Lower leg skin (tissue), 4 donors: ENCODE data around the gene ZIC5. TPM values are rescaled to one million over a fixed set of nuclear protein-coding genes. Genes with fewer than 3 reads are reported as not detected.

ENCODE experiments used
- DNase-seq, 2 donors: peaks; one replicate each; pipeline ENCODE4 v3.0.0-alpha.2; 2019; ENCODE audit warnings: low spot score in 2 of 2
- H3K4me3 ChIP-seq: fragments of 200-600 bp; sonication (generic); 2 replicates; pipeline ENCODE4 v1.5.1; 2017; ENCODE audit warnings: mild to moderate bottlenecking, low read depth; ENCODE audit not compliant: poor library complexity, severe bottlenecking
- CTCF ChIP-seq, 3 donors: fragments of 450-650 bp; IDR thresholded peaks; one replicate each; pipeline ENCODE4 v1.5.1; 2016; ENCODE audit warnings: antibody characterized with exemption in 3 of 3, mild to moderate bottlenecking in 3 of 3, moderate library complexity in 2 of 3
- POLR2A ChIP-seq, 2 donors: fragments of 450-650 bp; IDR thresholded peaks; one replicate each; pipeline ENCODE4 v1.6.1; 2016 to 2017; ENCODE audit warnings: antibody characterized with exemption in 2 of 2, mild to moderate bottlenecking in 1 of 2, moderate library complexity in 1 of 2
- WGBS, 2 donors: methylation state at CpG; one replicate each; pipeline ENCODE4 v1.1.5; 2018; 5-methylcytosine and 5-hydroxymethylcytosine counted together
- intact Hi-C: fragments of 100-400 bp; cut with DNase I; formaldehyde crosslinking; loops from one replicate; pipeline ENCODE4 v1.15.0; 2023; ENCODE audit warnings: low total_unique reads
- total RNA-seq, 4 donors: library from RNA; depleted of rRNA; stranded (reverse); fragments of >200 nt; gene quantifications; one replicate each; pipeline ENCODE4 v1.1.0, GENCODE V29; 2016

The ZIC5 gene
- total RNA-seq, 4 donors from 2014 or later = not detected

- H3K4me3 ChIP-seq = no peak overlapping the region
- no peak for DNase-seq
- intact Hi-C loops = no loop called here
- WGBS, 2 donors = 17 to 27% methylated on average over 52 of the region's 52 CpGs
- no peak for TF ChIP-seq CTCF (IDR thresholded peaks at IDR 0.05)
- TF ChIP-seq POLR2A (IDR thresholded peaks at IDR 0.05) = no peak
Observed at GRCh38 chr13:99977912-99978798, 6.6 kb upstream of the ZIC5 start.

GRCh38 chr13:99977334-99977911 is 5.9 kb upstream of the ZIC5 start:
- 46 to 53% methylated on average over 7 of the region's 7 CpGs for WGBS, 2 donors
- TF ChIP-seq CTCF (IDR thresholded peaks at IDR 0.05) (no peak), POLR2A (IDR thresholded peaks at IDR 0.05) (no peak)
- H3K4me3 ChIP-seq = no peak overlapping the region
- intact Hi-C loops = no loop called here
- DNase-seq = no peak

GRCh38 chr13:99976575-99976974 is 5.0 kb upstream of the ZIC5 start:
- WGBS, 2 donors = 62 to 64% methylated on average over 5 of the region's 5 CpGs
- DNase-seq = no peak
- intact Hi-C loops = no loop called here
- TF ChIP-seq CTCF (IDR thresholded peaks at IDR 0.05) = no peak
- no peak for TF ChIP-seq POLR2A (IDR thresholded peaks at IDR 0.05)
- no peak overlapping the region for H3K4me3 ChIP-seq

GRCh38 chr13:99975626-99976025 is 4.1 kb upstream of the ZIC5 start:
- H3K4me3 ChIP-seq = no peak overlapping the region
- TF ChIP-seq CTCF (IDR thresholded peaks at IDR 0.05) (no peak), POLR2A (IDR thresholded peaks at IDR 0.05) (no peak)
- WGBS, 2 donors = 32 to 39% methylated on average over 19 of the region's 19 CpGs
- intact Hi-C loops = no loop called here
- DNase-seq = no peak

GRCh38 chr13:99974939-99975561 is 3.5 kb upstream of the ZIC5 start:
- TF ChIP-seq CTCF (IDR thresholded peaks at IDR 0.05) = no peak
- no peak for TF ChIP-seq POLR2A (IDR thresholded peaks at IDR 0.05)
- WGBS, 2 donors = 15% methylated on average over 30 to 33 of the region's 34 CpGs
- no peak overlapping the region for H3K4me3 ChIP-seq
- DNase-seq = no peak
- intact Hi-C loops = no loop called here
